ENCODE measurements around the gene ATP5PD.

DNA sequence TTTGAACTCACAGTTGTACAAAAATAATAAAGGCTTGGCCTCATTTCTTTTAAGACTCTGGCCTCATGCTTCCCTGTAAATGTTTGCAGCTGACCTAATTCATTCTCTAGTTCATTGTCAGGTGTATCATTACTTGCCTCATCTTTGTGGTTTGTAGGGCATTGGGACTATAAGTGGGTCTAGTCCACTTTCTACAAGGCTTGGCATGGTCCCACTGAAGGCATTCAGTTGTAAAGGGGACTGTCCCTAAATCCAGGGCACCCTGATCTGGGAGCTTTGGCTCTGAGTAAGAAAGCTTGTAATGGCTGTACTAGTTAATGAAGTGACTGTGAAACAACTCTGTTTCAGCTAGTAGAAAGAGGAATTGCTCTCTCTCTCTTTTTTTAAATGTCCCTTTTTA is 2.9 kb upstream of the ATP5PD start:
- no peak for TF ChIP-seq SIN3A (IDR thresholded peaks at IDR 0.05; ENCODE audit: borderline replicate concordance, insufficient read depth, low read length)
- TF ChIP-seq POLR2AphosphoS5 (IDR thresholded peaks at IDR 0.05; ENCODE audit: low read depth, low read length) = no peak
- no peak for TF ChIP-seq TAF1 (IDR thresholded peaks at IDR 0.05; ENCODE audit: borderline replicate concordance, insufficient read depth, low read length)
- TF ChIP-seq, protein P1, sequence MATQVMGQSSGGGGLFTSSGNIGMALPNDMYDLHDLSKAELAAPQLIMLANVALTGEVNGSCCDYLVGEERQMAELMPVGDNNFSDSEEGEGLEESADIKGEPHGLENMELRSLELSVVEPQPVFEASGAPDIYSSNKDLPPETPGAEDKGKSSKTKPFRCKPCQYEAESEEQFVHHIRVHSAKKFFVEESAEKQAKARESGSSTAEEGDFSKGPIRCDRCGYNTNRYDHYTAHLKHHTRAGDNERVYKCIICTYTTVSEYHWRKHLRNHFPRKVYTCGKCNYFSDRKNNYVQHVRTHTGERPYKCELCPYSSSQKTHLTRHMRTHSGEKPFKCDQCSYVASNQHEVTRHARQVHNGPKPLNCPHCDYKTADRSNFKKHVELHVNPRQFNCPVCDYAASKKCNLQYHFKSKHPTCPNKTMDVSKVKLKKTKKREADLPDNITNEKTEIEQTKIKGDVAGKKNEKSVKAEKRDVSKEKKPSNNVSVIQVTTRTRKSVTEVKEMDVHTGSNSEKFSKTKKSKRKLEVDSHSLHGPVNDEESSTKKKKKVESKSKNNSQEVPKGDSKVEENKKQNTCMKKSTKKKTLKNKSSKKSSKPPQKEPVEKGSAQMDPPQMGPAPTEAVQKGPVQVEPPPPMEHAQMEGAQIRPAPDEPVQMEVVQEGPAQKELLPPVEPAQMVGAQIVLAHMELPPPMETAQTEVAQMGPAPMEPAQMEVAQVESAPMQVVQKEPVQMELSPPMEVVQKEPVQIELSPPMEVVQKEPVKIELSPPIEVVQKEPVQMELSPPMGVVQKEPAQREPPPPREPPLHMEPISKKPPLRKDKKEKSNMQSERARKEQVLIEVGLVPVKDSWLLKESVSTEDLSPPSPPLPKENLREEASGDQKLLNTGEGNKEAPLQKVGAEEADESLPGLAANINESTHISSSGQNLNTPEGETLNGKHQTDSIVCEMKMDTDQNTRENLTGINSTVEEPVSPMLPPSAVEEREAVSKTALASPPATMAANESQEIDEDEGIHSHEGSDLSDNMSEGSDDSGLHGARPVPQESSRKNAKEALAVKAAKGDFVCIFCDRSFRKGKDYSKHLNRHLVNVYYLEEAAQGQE (IDR thresholded peaks at IDR 0.05; ENCODE audit: insufficient read depth in 1 of 2, low read depth in 2 of 2, low read length in 2 of 2) = no peak
- no peak for TF ChIP-seq FOXP2 (optimal IDR thresholded peaks at IDR 0.05; ENCODE audit: borderline replicate concordance, extremely low read depth, extremely low read length, insufficient read depth)
